ENCODE results near the gene TXK. TPM values are rescaled to one million over a fixed set of nuclear protein-coding genes. Genes with fewer than 3 reads are reported as not detected.

The TXK gene
- total RNA-seq, 1 experiment from 2014 or later: 0.39 TPM

DNA sequence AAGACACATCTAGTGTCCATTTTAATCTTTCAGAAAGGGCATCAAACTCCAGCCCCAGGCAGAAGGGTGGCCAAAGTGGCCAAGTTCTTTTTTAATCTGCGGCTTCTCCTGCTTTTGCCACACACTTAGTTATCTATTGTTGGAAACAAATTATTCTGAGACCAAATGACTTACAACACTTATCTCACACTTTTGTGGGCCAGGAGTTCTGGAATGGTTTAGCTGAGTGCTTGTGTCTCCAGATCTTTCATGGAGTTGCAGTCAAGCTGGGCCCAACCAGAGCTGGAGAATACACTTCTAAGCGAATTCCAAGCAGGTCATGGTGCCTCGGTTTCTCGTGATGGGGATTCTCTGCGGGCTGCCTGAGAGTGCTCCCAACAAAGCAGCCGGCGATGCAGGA is 4.0 kb downstream of the TXK start:
- WGBS (ENCODE audit: extremely low coverage, insufficient read length, low lambda C conversion rate): no CpG with 5 or more reads among the region's 7 CpGs
- no peaks in the 10 kb centered on the region for H3K23me2 ChIP-seq (ENCODE audit: insufficient read length, low read depth, low read length, poor library complexity, severe bottlenecking)
- no peaks in the 10 kb centered on the region for H3K9me3 ChIP-seq (ENCODE audit: control insufficient read depth, low read depth, low read length)
- Mint-ChIP-seq H3K4me3 (no peak overlapping the region), H3K27me3 (ENCODE audit: low read depth) (peaks cover 2% of the 10 kb centered on the region; the same call in 1 of the 2 replicates), H3K4me1 (peaks cover 36 to 48% of the 10 kb centered on the region in 2 experiments), H3K36me3 (ENCODE audit: insufficient read depth in 1 of 3, low read depth in 3 of 3) (no peaks in the 10 kb centered on the region; a peak in 2 of 7 replicates), H3K9me3 (no peaks in the 10 kb centered on the region), H3K27ac (no peak overlapping the region)
- H3K9ac ChIP-seq (ENCODE audit: extremely low read depth, insufficient read length, low read length): no peak overlapping the region
- no peaks in the 10 kb centered on the region for H3K79me1 ChIP-seq (ENCODE audit: insufficient read depth, low read depth, low read length, poor library complexity, severe bottlenecking)
- H3K27me3 ChIP-seq (ENCODE audit: insufficient read depth, low read length): no peaks in the 10 kb centered on the region
- H2BK20ac ChIP-seq (ENCODE audit: low read depth, low read length, poor library complexity, severe bottlenecking): no peak overlapping the region
- no peak overlapping the region for H3K4ac ChIP-seq (ENCODE audit: low read depth, low read length)
- no peak overlapping the region for H3K56ac ChIP-seq (ENCODE audit: insufficient read length, low read depth, low read length)
- no peak for DNase-seq
- no peak overlapping the region for H3T11ph ChIP-seq (ENCODE audit: low read length)
- no peak overlapping the region for H3K4me2 ChIP-seq (ENCODE audit: insufficient read depth, insufficient read length, low read length)
- H2BK12ac ChIP-seq (ENCODE audit: insufficient read length, low read depth, low read length): no peak overlapping the region
- no peak overlapping the region for H3K14ac ChIP-seq (ENCODE audit: insufficient read depth, low read length)
- no peaks in the 10 kb centered on the region for H4K20me1 ChIP-seq (ENCODE audit: control insufficient read depth, insufficient read depth, insufficient read length)
- no peak overlapping the region for H3K18ac ChIP-seq (ENCODE audit: insufficient read length, low read depth, low read length)
- H3K23ac ChIP-seq (ENCODE audit: insufficient read length, low read depth, low read length): no peak overlapping the region
- H3K4me1 ChIP-seq (ENCODE audit: insufficient read depth, low read length): peaks cover 3% of the 10 kb centered on the region; the same call in 1 of the 2 replicates
- H4K5ac ChIP-seq (ENCODE audit: insufficient read length, low read depth, low read length): no peak overlapping the region
- no peak overlapping the region for H2BK15ac ChIP-seq (ENCODE audit: low read depth, low read length)
- H2AK5ac ChIP-seq (ENCODE audit: insufficient read length, low read length): no peak overlapping the region
- no peak overlapping the region for H2BK5ac ChIP-seq (ENCODE audit: insufficient read length, low read length)
- H4K8ac ChIP-seq (replicated peaks; ENCODE audit: insufficient read length, low read depth, low read length): no peak overlapping the region
- no peak overlapping the region for H3K27ac ChIP-seq (ENCODE audit: insufficient read length, low read depth, low read length)
- H2BK120ac ChIP-seq (ENCODE audit: low read depth, low read length, poor library complexity, severe bottlenecking): no peak overlapping the region
- H4K91ac ChIP-seq (ENCODE audit: insufficient read length, low read depth, low read length): no peak overlapping the region
- no peak for TF ChIP-seq CTCF (conservative IDR thresholded peaks at IDR 0.05)
- H3K79me2 ChIP-seq (ENCODE audit: insufficient read depth, low read length): no peaks in the 10 kb centered on the region
- H2AFZ ChIP-seq (ENCODE audit: low read length): no peak overlapping the region

All from H9 (cell line).